HG03175 (cell line): Measurements from ENCODE around the gene PAX8.

Source experiments
- ATAC-seq: cut with Tn5 transposase; IDR thresholded peaks from one replicate; pipeline ENCODE4 v1.9.1; 2021; ENCODE audit warnings: mild to moderate bottlenecking, moderate library complexity; ENCODE audit not compliant: unreplicated experiment

PAX8 gene

GRCh38 chr2:113186433-113186796, 92.3 kb downstream of the PAX8 start:
- ATAC-seq = no peak

DNA sequence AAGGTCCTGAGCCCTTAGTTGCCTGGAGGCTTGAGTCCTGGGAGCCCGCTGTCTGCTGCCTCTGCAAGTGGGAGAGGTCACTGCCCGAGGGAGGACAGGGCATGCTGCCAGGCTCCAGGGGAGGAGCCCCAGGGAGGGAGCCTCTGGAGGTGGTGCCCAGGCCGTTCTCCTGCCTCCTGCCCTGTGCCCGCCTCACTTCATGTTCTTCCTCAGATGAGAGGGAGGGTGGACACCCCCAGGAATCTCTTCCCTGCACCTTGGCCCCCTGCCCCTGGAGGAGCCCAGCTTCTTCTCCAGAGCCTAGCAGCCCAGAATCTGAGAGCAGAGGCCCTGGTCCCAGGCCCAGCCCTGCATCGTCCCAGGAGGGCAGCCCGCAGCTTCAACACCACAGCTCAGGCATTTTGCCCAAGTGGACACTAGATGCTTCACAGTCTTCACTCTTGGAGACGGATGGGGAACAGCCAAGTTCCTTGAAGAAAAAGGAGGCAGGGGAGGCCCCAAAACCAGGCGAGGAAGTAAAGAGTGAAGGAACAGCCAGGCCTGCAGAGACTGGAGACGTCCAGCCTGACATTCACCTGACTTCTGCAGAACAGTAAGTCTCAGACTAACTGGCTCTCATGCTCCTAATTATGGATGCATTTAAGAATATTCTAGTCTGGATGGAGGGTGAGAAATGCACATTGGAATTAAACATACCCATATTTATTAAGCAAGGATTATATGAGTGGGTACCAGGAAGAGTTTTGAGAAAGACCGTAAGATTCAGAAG, 92.9 kb downstream of the PAX8 start:
- ATAC-seq = no peak

- no peak for ATAC-seq
Measured at GRCh38 chr2:113184531-113185230, 94.0 kb downstream of the PAX8 start.

GRCh38 chr2:113183703-113184102, 95.0 kb downstream of the PAX8 start:
- no peak for ATAC-seq

- ATAC-seq = no peak
Measured at GRCh38 chr2:113183264-113183663, 95.5 kb downstream of the PAX8 start.

DNA sequence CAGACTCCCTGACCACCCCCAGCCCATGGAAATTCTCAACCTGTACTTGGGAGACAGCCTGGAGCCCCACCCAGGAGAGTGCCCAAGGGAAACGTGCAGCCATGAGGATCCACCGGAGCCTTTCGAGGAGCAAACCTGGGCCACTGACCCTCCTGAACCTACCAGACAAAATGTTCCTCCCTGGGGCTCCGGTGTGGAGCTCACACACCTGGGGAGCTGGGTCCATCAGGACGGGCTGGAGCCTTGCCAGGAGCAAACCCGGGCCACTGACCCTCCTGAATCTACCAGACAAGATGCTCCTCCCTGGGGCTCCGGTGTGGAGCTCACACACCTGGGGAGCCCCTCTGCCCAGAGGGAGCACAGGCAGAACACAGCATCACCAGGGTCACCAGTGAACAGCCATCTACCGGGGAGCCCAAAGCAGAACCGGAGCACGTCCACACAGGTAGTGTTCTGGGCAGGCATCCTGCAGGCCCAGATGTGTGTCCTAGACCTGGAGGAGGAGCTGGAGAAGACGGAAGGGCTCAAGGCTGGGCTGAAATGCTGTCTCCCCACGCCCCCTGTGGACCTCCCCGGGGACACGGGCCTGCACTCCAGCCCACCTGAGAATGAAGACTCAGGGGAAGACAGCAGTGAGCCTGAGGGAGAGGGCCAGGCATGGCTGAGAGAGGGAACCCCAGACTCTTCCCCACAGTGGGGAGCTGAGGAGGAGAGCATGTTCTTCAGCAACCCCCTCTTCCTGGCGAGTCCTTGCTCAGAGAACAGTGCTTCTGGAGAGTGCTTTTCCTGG, 96.1 kb downstream of the PAX8 start:
- no peak for ATAC-seq

- no peak for ATAC-seq
Measured at GRCh38 chr2:113181258-113182051, 97.3 kb downstream of the PAX8 start.

DNA sequence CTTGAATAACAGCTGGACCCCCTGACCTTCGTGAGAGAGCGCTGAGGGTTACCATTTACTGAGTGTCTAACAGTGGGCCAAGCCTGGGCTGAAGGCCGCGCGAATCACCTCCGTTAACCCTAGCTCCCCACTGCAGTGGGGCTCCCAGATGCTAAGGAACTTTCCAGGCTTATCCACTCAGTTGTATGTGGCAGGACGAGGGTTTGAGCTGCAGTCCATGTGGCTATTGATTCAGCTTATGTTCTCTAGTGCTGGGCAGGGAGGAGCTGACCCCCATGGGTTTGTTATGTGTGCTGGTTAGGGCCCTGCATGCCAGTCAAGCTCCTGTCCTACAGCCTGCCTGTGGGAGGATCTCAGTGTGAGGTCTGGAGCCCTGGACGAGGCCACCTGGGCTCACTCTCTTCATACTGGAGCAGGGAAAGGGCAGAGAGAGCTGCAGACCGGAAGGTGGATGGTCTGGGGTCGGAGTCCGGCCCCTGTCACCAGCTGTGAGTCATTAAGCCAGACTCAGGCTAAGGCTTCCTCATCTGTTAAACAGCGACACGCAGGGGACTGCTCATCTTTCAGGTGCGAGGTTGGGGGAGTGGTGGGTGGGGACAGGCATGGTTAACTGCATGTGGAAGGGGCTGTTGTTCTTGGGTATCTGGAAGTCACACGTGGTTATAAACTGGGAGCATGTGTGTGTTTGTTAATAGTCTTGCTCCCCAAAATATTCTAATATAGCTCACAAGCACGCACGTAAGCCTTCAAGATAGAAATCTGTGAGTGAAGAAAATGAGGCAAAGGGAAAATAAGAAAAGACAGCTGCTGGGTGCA, 98.4 kb downstream of the PAX8 start:
- no peak for ATAC-seq

DNA sequence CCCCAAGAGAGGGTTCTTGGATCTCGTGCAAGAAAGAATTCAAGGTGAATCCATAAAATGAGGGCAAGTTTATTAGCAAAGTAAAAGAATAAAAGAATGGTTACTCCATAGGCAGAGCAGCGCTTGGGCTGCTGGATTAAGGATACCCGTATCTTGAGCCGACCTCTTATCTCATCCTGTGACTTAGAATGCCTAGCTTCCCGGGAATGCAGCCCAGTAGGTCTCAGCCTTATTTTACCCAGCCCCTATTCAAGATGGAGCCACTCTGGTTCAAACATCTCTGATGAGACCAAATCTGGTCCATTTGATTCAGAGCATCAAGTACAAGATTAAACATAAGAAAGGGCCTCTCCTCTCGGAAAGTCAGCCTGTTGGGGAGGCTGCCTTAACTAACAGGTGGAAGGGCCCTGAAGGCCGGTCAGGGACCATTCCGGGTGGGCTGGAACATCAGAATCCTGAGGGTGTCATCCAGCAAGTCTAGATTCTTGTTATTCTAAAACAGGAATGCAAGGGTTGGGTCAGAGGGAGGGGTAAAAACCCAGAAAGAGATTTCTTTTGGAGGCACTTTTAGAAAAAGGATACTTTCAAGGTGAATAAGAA, 99.2 kb downstream of the PAX8 start:
- ATAC-seq = no peak

DNA sequence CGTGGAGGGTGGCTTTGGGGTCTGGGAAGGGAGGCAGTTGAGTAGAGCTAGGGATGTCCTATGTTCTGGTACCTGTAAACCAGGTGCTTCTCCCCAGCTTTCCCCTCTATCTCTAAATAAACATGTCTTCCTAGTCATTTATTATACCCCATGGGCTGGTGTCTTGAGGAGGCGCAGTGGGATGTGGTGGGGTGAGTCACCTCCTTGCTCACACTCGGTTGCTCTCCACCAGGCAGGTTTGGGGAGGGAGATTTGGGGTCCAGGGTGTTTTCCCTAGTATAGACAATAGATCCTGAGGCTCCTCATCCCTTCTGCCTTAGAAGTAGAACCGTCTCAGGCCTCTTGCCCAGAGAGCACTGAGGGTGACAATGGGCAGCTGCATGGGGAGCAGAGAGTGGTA, 99.8 kb downstream of the PAX8 start:
- ATAC-seq = no peak

GRCh38 chr2:113178069-113178746, 100.5 kb downstream of the PAX8 start:
- ATAC-seq = no peak

DNA sequence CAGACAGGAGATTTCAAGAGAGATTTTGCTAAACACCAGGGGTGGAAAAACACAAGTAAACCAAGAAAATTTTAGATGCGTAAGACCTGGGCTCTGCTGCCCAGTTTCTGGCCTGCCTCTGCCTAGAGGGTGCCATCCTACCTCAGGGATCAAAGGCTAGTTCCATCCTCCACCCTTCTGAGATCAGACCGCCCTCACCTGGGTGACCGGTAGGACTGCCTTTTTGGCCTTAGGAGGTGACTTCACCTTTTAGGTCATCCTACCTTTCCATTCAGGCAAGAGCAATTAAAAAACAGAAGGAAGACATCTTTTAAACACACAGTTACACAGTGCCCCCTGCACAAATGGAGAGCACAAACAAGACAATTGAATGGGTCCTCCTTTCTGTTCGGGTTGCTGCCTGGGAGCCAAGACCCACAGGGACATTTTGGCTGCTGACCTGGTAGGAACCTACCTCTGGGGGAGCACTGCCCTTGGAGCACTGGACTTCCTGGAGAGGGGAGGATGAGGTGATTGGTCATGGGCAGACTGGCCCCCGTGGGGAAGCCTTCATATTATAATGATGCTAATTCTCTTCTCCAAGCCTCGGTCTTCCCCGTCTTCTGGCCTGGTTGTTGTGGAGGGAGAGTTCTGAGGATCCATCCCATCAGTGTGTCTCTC, 101.9 kb downstream of the PAX8 start:
- ATAC-seq = no peak

DNA sequence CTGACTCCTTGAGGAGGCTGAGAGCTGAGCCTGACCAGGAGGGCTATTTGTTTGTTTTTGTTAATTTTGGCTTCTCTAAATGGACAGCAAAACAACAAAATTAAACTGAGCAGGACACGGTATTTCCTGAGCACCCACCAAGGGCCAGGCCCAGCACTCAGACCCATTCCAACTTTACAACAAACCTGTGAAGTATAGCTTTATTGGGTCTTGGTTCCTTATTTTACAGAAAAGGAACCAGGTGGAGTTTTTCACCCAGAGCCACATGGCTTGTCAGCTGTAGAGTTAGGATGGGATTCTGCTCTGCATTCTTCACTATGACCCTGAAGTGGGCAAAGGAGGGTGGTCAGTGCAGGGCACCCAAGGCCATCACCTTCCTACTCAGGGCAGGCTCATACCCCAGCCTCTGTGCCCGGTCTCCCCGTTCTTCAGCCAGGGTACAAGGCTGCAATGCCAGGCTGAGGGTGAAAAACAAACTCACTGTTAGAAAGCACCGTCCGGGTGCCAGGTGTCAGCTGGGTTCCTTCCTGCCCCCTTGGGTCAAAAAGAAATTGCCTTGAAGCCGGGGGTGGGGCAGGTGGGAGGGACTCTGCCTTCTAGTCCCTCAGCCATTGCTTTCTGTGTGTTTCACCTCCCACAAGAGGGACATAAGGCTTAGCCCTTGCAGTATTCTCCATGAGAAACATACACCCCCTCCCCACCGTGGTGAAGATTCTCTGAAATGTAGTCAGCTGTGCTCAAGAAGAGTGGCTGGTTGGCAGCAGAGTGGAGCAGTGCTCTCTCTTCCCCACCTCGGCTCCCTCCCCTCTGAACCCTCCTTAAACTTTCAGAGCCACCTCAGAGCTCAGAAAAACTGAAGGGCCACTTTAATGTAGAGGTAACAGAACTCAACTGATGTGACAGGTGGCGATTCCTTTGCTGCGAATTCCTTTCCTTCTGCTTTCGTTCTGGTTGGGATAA, 102.7 kb downstream of the PAX8 start:
- no peak for ATAC-seq

GRCh38 chr2:113175042-113175628, 103.6 kb downstream of the PAX8 start:
- peak; percentile 77 for ATAC-seq

DNA sequence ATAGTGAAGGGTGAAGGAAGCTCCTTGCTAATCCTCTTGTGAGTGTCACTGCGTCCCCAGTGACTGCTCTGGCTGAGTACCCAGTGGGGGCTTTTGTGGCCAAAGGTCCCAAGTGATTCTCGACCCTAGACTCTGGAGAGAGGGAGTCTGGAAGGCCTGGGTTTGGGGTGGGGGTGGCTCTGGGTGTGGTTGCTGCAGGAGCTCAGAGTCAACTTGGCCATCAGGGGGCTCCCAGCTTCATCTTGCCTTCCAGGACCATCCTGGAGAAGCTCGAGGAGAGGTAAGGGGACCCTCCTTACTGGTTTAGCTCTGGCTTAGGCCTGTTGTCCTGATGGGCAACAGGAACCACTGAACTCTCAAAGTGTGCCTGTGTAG, 104.4 kb downstream of the PAX8 start:
- ATAC-seq = no peak

- ATAC-seq = peak; percentile 86
Measured at GRCh38 chr2:113173542-113174375, 105.0 kb downstream of the PAX8 start, which contains the start of gene PSD4. Gene PSD4 (plus strand): TSS chr2:113173971. CDS start chr2:113182457, 8,486 bp downstream.
